GM19455 (cell line): ENCODE data around the gene MSI2.

Source experiments
- ATAC-seq: cut with Tn5 transposase; IDR thresholded peaks from one replicate; pipeline ENCODE4 v1.9.1; 2021; ENCODE audit not compliant: unreplicated experiment

MSI2 gene

GRCh38 chr17:57429966-57430365, 173.6 kb downstream of the MSI2 start:
- no peak for ATAC-seq

- ATAC-seq, result no peak
These were observed 175.1 kb downstream of the MSI2 start for GRCh38 chr17:57431415-57431814.

- ATAC-seq, result no peak
These were observed 176.4 kb downstream of the MSI2 start for GRCh38 chr17:57432507-57433277.

GRCh38 chr17:57433452-57433851, 177.1 kb downstream of the MSI2 start:
- ATAC-seq, result no peak

GRCh38 chr17:57434361-57434760, 178.0 kb downstream of the MSI2 start:
- ATAC-seq, result no peak

- ATAC-seq, result no peak
These were observed 180.2 kb downstream of the MSI2 start for GRCh38 chr17:57436565-57436964.

- ATAC-seq, result no peak
These were observed 181.9 kb downstream of the MSI2 start for GRCh38 chr17:57438066-57438731.

- ATAC-seq, result no peak
These were observed 183.3 kb downstream of the MSI2 start for GRCh38 chr17:57439651-57440050.

GRCh38 chr17:57440522-57441269, 184.4 kb downstream of the MSI2 start:
- no peak for ATAC-seq

- ATAC-seq, result no peak
These were observed 184.9 kb downstream of the MSI2 start for GRCh38 chr17:57441270-57441600.

GRCh38 chr17:57442401-57442823, 186.1 kb downstream of the MSI2 start:
- no peak for ATAC-seq

GRCh38 chr17:57442914-57443571, 186.7 kb downstream of the MSI2 start:
- ATAC-seq, result no peak

- no peak for ATAC-seq
These were observed 187.5 kb downstream of the MSI2 start for GRCh38 chr17:57443781-57444180.

- ATAC-seq, result no peak
These were observed 188.5 kb downstream of the MSI2 start for GRCh38 chr17:57444682-57445450.

GRCh38 chr17:57445772-57446472, 189.6 kb downstream of the MSI2 start:
- ATAC-seq, result no peak

GRCh38 chr17:57447357-57447989, 191.2 kb downstream of the MSI2 start:
- ATAC-seq, result no peak

- no peak for ATAC-seq
These were observed 191.9 kb downstream of the MSI2 start for GRCh38 chr17:57447990-57448758.

- no peak for ATAC-seq
These were observed 192.5 kb downstream of the MSI2 start for GRCh38 chr17:57448759-57449283.

GRCh38 chr17:57451191-57451590, 194.9 kb downstream of the MSI2 start:
- ATAC-seq, result no peak
